OCI-LY1 (cell line): ENCODE results near the gene RAPGEF6.

Source experiments
- CTCF ChIP-seq: fragments of 200-600 bp; sonication (generic), shearing (Covaris generic); IDR thresholded peaks from 2 replicates; pipeline ENCODE4 v1.5.1; 2017; ENCODE audit warnings: mild to moderate bottlenecking, antibody characterized with exemption, low read length, moderate library complexity, mixed read lengths
- EZH2 ChIP-seq: fragments of 200-600 bp; sonication (generic), shearing (Covaris generic); IDR thresholded peaks from 2 replicates; pipeline ENCODE4 v1.8.0; 2017; ENCODE audit warnings: borderline replicate concordance, mixed run types, mild to moderate bottlenecking, antibody characterized with exemption, low read length, moderate library complexity, mixed read lengths

GRCh38 chr5:131396015-131396414, 239.0 kb downstream of the RAPGEF6 start:
- TF ChIP-seq EZH2 (no peak), CTCF (no peak)
